ENCODE results near the gene CABYR. TPM values are rescaled to one million over a fixed set of nuclear protein-coding genes. Genes with fewer than 3 reads are reported as not detected.
A peak's percentile ranks its signal among the peaks of the same experiment; 100 is the strongest.

Gene CABYR
- total and polyA plus RNA-seq, 2 donors (not counting 1 experiment from before 2014, with no cell fraction given) = 1.7 to 4.4 TPM

DNA sequence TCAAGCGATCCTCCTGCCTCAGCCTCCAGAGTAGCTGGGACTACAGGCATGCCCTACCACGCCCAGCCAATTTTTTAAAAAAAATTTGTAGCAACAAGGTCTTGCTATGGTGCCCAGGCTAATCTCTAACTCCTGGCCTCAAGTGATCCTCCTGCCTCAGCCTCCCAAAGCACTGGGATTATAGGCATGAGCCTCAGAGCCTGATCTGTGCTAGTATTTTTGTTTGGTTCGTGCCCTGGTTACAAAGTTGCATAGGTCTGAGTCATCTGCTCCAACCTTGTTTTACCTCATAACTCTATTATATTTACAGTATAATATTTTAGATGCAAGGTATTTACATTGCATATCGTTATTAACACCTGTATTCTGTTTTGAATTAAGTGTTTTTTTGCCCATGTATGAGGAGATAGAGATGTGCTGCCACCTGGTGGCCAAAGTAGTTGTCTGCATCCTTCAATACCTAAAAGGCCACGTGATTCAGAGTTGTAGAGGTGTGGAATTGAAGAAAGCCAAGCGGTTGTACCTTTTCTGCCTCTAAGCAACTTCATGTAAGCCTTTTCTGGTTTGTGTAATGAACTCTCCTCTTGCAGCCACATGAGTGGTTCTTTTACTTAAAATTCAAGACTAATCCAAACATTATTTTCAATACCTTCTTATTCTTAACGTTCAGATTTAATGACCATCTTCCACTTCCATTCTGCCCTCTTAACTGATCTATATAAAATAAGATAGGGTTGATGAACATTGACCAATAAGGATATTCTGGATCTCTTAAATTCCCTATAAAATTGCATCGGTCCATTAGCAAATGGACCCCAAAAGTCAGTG is 19.9 kb upstream of the CABYR start:
- POLR2A ChIA-PET = no interaction called here
- no peak overlapping the region for H3K4me3 ChIP-seq (ENCODE audit: control extremely low read depth in 1 of 5, extremely low read depth in 1 of 5, insufficient read depth in 1 of 5, low read depth in 2 of 5, low read length in 4 of 5)
- peaks cover 0 to 7% of the 10 kb centered on the region in 2 donors for H3K4me1 ChIP-seq (ENCODE audit: control insufficient read depth in 2 of 2, insufficient read depth in 2 of 2, low read length in 2 of 2)
- peaks cover 9% of the 10 kb centered on the region for H3K4me1 Mint-ChIP-seq
- ATAC-seq (ENCODE audit: low read depth) (peak; percentile 88), DNase-seq (peak; percentile 84)
- no peak overlapping the region for H3K4me3 Mint-ChIP-seq
- no peak overlapping the region for H3K27ac ChIP-seq (ENCODE audit: low read length in 2 of 2)
- H3K4me2 ChIP-seq (replicated peaks; ENCODE audit: low read depth, low read length, poor library complexity, severe bottlenecking) = no peak overlapping the region
- no peaks in the 10 kb centered on the region for H3K9me3 Mint-ChIP-seq (ENCODE audit: insufficient read depth)
- H4K20me1 ChIP-seq (ENCODE audit: control insufficient read depth, insufficient read depth, low read length, poor library complexity, severe bottlenecking) = no peaks in the 10 kb centered on the region
- H3K9ac ChIP-seq (ENCODE audit: low read length) = no peak overlapping the region
- no peaks in the 10 kb centered on the region for H3K9me3 ChIP-seq (ENCODE audit: control extremely low read depth in 1 of 3, control insufficient read depth in 2 of 3, insufficient read depth in 1 of 3, low read length in 2 of 3)
- CTCF ChIA-PET = interaction anchor here (0.6 to 4.3 kb wide), 22 partner anchors 9 to 1900 kb away, joined by 3 to 15 read pairs (median 4); partner anchors contain the start of gene CABYR
- TF ChIP-seq EZH2 (IDR thresholded peaks at IDR 0.05; ENCODE audit: borderline replicate concordance, insufficient read depth, low read depth, low read length, poor library complexity, severe bottlenecking) (no peak), CTCF (IDR thresholded peaks at IDR 0.05) (peak; percentile 98)
- intact Hi-C loops (cut with micrococcal nuclease) = loop anchor here (1.0 to 2.0 kb wide), 6 partner anchors 104 to 603 kb away; partner anchors contain the start of gene TTC39C
- H3K79me2 ChIP-seq (ENCODE audit: control insufficient read depth, insufficient read depth, low read length) = no peaks in the 10 kb centered on the region
- no peaks in the 10 kb centered on the region for H3K27me3 ChIP-seq (replicated peaks in 1 of 4; ENCODE audit: control extremely low read depth in 1 of 4, control insufficient read depth in 3 of 4, insufficient read depth in 4 of 4, low read length in 3 of 4)
- H3K27me3 Mint-ChIP-seq = no peaks in the 10 kb centered on the region
- WGBS (ENCODE audit: insufficient coverage) = 100% methylated on average over 3 of the region's 8 CpGs
- peaks cover 0 to 43% of the 10 kb centered on the region in 2 experiments for H3K36me3 ChIP-seq (replicated peaks in 1 of 2; ENCODE audit: control extremely low read depth in 1 of 2, control insufficient read depth in 1 of 2, extremely low read depth in 1 of 2, insufficient read depth in 2 of 2, low read length in 1 of 2)
- no peak overlapping the region for H2AFZ ChIP-seq (ENCODE audit: insufficient read depth, low read depth, low read length, poor library complexity, severe bottlenecking)
- no peak overlapping the region for H3K27ac Mint-ChIP-seq

- Mint-ChIP-seq H3K4me1 (peaks cover 1% of the 10 kb centered on the region), H3K27me3 (no peaks in the 10 kb centered on the region), H3K9me3 (ENCODE audit: insufficient read depth) (no peaks in the 10 kb centered on the region), H3K4me3 (no peak overlapping the region), H3K27ac (no peak overlapping the region)
- H3K79me2 ChIP-seq (ENCODE audit: control insufficient read depth, insufficient read depth, low read length) = no peaks in the 10 kb centered on the region
- CTCF ChIA-PET = interaction anchor here (1.0 to 3.2 kb wide), 5 partner anchors 18 to 499 kb away, joined by 3 to 15 read pairs (median 8); partner anchors contain the start of gene CABYR
- H3K4me3 ChIP-seq (ENCODE audit: control extremely low read depth in 1 of 5, extremely low read depth in 1 of 5, insufficient read depth in 1 of 5, low read depth in 2 of 5, low read length in 4 of 5) = no peak overlapping the region
- no peak overlapping the region for H3K9ac ChIP-seq (ENCODE audit: low read length)
- no peak for DNase-seq
- H3K27ac ChIP-seq (ENCODE audit: low read length in 2 of 2) = no peak overlapping the region
- POLR2A ChIA-PET = interaction anchor here (0.7 kb wide), 1 partner anchor 112 kb away, joined by 3 read pairs; no protein-coding TSS in a partner anchor
- no peaks in the 10 kb centered on the region for H4K20me1 ChIP-seq (ENCODE audit: control insufficient read depth, insufficient read depth, low read length, poor library complexity, severe bottlenecking)
- no peak overlapping the region for H2AFZ ChIP-seq (ENCODE audit: insufficient read depth, low read depth, low read length, poor library complexity, severe bottlenecking)
- H3K27me3 ChIP-seq (replicated peaks in 1 of 4; ENCODE audit: control extremely low read depth in 1 of 4, control insufficient read depth in 3 of 4, insufficient read depth in 4 of 4, low read length in 3 of 4) = no peaks in the 10 kb centered on the region
- no peaks in the 10 kb centered on the region for H3K9me3 ChIP-seq (ENCODE audit: control extremely low read depth in 1 of 3, control insufficient read depth in 2 of 3, insufficient read depth in 1 of 3, low read length in 2 of 3)
- TF ChIP-seq EZH2 (IDR thresholded peaks at IDR 0.05; ENCODE audit: borderline replicate concordance, insufficient read depth, low read depth, low read length, poor library complexity, severe bottlenecking) (no peak), CTCF (IDR thresholded peaks at IDR 0.05) (no peak)
- no CpG with 5 or more reads among the region's 4 CpGs for WGBS (ENCODE audit: insufficient coverage)
- no peak overlapping the region for H3K4me2 ChIP-seq (replicated peaks; ENCODE audit: low read depth, low read length, poor library complexity, severe bottlenecking)
- peaks cover 0 to 2% of the 10 kb centered on the region in 2 donors for H3K4me1 ChIP-seq (ENCODE audit: control insufficient read depth in 2 of 2, insufficient read depth in 2 of 2, low read length in 2 of 2)
- intact Hi-C loops (cut with micrococcal nuclease) = no loop called here
- ATAC-seq (ENCODE audit: low read depth) = no peak
- H3K36me3 ChIP-seq (replicated peaks in 1 of 2; ENCODE audit: control extremely low read depth in 1 of 2, control insufficient read depth in 1 of 2, extremely low read depth in 1 of 2, insufficient read depth in 2 of 2, low read length in 1 of 2) = peaks cover 0 to 47% of the 10 kb centered on the region in 2 experiments
Measured at GRCh38 chr18:24120676-24121075, 18.2 kb upstream of the CABYR start.
